Posterior vena cava (tissue), 2 donors: ENCODE measurements around the gene KRT33A. TPM values are rescaled to one million over a fixed set of nuclear protein-coding genes. Genes with fewer than 3 reads are reported as not detected.

Experiments
- DNase-seq: peaks from one replicate; pipeline ENCODE4 v3.0.0-alpha.2; 2020; ENCODE audit warnings: low spot score
- intact Hi-C, 2 donors: fragments of 100-400 bp; cut with DNase I; formaldehyde crosslinking; loops; one replicate each; pipeline versions ENCODE4 v1.14.1 to v1.14.2; 2022 to 2023
- total RNA-seq, 2 donors: library from RNA; stranded (reverse); fragmentation: NEBNext Ultra II Directional; extraction: Animal tissue kit (Norgen Biotek cat#: 25700); gene quantifications; one replicate each; pipeline ENCODE4 v1.2.1, GENCODE V29; 2021
- donor health status: DM: yes; HTN: yes; CAD: no.
- donor health status: DM: yes; HTN: yes; CAD: no.

The KRT33A gene
- total RNA-seq, 2 donors from 2014 or later, result not detected

DNA sequence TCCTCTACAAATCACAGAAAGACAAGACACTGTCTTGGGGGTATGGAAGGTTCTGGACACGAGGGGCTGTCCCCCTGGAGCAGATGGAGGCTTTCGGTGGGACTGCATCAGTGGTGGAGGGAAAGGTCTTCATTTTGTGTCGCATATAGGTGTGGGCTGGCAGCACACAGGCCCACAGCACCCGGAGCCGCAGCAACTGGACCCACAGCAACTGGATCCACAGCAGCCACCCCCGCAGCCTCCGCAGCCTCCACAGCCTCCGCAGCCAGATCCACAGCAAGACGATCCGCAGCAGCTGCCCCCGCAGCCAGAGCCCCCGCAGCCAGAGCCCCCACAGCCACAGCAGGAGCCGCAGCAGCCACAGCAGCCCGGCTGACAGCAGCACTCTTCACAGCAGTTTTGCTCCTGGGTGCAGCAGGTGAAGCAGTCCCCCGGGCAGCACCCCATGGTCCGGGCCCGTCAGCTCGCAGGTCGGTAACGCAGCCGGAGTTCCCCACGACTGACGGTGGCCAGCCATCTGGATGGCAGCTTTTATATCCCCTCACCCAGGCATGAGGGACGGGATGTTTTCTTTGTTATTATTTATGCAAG, 35.3 kb downstream of the KRT33A start, which contains the start of gene KRTAP17-1:
TSS of gene KRTAP17-1 (minus strand) at position 507 of the 591 bp plus-strand sequence. CDS start at position 447, 60 bp downstream.
- intact Hi-C loops, result no loop called here

DNA sequence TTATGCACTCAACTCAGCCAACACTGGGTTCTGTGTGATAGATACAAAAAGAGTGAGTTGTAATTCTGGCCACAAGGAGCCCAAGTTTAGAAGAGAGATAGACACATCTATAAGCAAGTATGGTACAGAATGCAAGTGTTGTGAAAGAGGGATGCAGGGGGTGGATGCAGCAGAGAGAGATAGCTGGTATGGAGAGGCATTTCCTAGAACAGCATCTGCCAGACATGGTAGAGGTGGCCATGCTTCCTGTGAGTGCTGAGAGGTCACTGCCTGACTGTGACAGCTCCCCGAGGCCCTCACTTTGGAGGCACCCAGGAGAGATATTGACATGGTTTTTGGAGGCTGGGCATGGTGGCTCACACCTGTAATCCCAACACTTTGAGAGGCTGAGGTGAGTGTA, 39.5 kb downstream of the KRT33A start:
- DNase-seq, result no peak
- intact Hi-C loops, result no loop called here

More for the DNA sequence above, 35.3 kb downstream of the KRT33A start, which contains the start of gene KRTAP17-1:
- no peak for DNase-seq

DNA sequence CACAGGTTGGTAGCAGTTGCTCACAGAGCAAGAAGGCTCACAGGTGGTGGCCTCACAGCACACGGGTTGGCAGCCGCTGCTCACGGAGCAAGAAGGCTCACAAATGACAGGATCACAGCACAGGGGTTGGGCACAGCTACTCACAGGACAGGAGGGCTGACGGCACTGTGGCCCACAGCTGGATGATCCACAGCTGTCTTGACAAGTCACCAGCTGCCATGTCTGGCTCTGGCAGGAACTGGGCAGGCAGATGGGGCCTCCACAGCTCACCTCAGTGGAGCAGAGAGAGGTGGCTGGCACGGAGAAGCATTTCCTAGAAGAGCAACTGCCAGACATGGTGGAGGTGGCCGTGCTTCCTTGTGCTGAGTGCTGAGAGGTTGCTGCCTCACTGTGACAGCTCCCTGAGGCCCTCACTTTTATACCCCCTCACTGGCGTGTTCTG, 41.7 kb downstream of the KRT33A start, which contains the start of gene KRTAP16-1:
TSS of gene KRTAP16-1 (minus strand) at position 392 of the 442 bp plus-strand sequence. CDS start at position 336, 56 bp downstream.
- intact Hi-C loops, result no loop called here
- no peak for DNase-seq

DNA sequence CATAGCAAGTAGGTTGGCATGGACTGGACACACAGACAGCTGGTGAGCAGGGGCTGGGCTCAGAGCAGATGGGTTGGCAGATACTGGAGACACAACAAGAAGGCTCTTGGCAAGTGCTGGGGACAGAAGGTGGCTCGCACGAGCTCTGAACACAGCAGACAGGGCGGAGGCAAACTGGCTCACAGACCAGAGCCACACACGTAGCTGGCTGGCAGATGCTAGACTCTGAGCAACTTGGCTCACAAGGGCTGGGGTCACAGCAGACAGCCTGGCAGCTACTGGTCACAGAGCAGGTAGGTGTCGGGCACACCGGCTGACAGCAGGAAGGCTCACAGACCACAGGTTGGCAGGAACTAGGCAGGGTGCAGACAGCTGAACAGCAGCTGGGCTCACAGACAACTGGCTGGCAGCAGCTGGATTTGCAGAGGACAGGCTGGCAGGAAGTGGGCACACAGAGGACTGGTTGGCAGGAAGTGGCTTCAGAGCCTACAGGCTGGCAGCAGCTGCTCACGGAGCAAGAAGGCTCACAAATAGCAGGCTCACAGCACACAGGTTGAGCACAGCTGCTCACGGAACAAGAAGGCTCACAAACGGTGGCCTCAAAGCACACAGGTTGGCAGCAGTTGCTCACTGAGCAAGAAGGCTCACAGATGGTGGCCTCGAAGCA, 42.2 kb downstream of the KRT33A start:
- peak; percentile 80 for DNase-seq
- intact Hi-C loops, result no loop called here

DNA sequence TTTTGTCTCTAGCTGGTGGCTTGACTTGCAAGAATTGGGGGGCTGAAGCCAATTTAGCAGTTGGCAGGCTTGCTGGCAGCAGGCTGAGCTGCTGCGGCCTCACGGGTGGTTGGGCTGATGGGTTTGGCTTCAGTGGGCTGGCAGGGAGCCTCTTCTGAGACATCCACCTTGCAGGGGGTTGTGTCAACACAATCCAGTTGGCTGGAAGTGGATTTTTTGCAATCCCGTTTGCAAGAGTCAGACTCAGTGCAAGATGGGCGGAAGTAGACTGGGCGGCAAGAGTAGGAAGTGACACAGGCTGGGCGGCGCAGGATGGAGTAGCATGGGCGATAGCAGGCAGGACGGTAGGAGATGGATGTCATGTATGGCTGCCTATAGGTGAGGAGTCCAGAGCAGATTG, 43.0 kb downstream of the KRT33A start:
- intact Hi-C loops, result no loop called here
- DNase-seq, result no peak

DNA sequence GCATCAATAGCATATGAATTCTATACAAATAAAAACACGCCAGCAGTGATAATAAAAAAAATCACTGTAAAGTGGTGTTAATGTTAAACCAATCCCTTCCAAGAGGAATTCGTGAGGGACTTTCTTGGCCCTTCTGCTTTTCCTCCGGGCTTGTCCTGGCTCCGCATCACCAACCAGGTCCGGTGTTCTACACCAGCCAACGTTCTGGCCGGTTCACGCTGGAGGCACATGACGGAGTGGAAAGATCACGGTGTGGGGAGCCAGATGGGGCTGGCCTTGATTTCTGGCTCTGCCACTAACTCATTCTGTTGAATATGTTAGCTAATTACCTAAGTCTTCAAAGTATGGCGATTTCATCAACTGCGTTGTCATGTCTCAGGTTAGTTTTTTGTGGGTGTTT, 46.5 kb downstream of the KRT33A start:
- DNase-seq, result no peak
- intact Hi-C loops, result no loop called here

DNA sequence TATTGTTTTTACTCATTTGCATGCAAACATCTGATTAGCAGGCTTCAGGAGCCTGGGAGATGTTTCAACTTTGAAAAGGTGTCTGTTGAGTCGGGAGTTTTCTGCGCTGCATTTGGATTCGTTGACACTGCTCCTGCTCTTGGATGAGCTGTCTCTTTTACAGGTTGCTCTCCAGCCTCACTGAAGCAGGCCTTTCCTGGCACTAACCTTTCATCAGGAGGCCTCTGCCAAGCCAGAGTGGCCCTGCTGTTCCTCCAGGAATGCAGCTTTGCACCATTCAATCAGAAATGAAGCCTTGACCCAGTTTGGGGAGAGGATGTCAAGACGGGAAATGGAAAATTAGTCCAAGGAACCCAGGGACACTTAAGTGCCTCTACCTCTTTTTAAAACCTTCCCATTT, 47.6 kb downstream of the KRT33A start:
- no peak for DNase-seq
- intact Hi-C loops, result no loop called here

DNA sequence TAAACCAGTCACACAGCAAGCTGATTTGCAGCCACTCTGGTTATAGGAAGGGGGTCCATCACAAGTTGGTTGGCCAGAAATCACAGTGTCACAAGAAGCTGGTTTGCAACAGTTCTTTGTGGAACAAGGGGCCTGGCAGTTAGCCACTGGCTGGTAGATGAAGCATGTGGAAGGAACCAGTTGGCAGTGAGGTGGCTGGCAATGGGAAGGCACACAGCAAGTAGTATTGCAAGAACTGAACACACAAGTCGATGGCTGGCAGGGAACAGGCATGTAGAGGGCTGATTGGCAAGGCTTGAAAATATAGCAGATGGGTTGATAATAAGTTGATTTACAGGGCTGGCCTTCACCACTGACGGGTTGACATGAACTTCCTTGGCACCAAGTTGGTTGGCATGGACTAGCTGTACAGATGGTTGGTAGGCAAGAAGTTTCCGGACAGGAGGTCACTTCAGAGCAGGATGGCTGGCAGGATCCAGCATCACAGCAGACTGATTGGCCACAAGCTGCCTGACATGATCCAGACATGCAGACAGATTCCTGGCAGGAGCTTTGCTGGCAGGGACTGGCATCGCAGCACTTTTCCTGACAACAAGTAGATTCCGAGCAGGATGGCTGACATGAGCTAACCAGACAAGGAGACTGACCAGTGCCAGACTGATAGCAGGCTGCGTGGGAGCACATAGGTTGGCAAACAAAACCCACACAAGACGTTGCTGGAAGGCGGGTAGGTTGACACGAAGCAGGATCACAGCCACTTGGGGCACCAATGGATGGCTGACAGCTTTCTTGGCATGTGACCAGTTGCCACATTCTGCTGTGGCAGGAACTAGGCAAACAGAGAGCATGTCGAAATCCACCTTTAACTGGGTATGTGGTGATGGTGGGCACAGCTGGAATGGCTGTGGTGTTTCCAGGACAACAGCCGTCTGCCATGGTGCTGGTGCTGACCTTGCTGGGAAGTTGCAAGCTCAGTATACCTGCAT, 48.4 kb downstream of the KRT33A start, which contains the start of gene KRTAP29-1:
TSS of gene KRTAP29-1 (minus strand) at position 936 of the 986 bp plus-strand sequence. CDS start at position 936, 0 bp downstream.
- no peak for DNase-seq
- intact Hi-C loops, result no loop called here

DNA sequence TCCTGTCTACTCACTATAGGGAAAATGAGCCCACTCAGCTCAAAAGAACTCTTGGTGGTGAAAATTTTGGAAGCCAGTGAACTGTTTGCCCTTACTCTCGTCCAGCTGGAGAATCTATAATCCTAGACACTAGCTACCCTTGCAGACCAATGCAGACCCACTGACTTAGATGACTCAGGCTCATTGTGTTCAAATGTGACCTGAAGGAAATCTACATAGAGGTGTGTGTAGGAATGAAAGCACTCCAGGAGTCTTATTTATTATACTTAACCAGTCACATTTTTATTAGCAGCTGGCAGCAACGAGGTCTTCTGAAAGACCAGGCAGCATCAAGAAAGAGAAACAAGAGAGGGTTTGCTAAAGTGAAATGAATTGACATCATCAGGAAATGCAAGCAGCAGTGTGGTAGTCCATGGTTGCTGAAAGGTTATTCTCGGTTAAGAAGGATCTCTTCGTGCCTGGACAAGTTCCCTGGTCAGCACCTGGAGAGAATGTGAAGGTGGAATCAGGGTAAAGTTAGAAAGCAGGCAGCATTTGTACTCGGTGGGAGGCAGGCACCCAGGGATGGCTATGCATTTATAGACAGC, 49.3 kb downstream of the KRT33A start:
- intact Hi-C loops, result no loop called here
- no peak for DNase-seq

DNA sequence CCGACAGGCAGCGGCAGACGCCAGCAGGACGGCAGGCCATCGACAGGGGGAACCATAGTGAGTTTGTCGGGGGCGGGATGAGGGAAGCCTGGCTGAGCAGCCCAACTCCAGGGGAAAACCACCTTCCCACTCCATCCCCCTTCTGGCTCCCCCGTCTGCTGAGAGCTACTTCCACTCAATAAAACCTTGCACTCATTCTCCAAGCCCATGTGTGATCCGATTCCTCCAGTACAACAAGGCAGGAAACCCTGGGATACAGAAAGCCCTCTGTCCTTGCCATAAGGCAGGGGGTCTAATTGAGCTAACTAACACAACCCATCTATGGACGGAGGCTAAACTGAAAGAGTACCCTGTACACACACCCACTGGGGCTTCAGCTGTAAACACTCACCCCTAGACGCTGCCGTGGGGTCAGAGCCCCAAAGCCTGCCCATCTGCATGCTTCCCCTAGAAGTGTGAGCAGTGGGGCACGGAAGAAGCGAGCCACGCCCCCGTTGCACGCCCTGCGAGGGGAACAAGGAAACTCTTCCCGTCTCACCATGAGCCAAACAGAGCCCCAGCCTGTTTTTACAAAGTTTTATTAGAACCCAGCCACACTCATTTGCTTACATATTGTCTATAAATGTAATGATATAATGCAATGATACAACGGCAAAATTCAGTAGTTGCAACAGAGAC, 52.0 kb downstream of the KRT33A start:
- intact Hi-C loops, result loop anchor here in 1 of 2 donors (1.0 kb wide), 1 partner anchor 24 kb away; no protein-coding TSS in a partner anchor
- no peak for DNase-seq

DNA sequence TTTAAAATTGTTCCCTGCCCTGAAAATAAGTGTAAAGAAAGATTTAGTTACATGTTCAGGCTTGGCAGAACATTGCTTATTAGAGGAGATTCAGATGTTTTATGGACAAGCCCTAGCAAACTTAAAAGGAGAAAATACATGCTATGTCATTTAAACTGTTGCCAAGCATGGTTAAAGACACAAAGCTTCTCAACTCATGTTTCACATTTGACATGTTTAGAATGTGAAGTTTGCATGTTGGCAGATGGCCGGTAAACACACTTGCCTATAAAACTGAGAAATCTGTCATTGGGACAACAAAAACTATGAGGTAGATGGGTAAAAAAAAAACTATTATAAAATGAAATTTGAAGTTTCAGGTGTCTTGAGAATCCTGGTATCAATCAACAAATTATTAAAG, 53.8 kb downstream of the KRT33A start:
- DNase-seq, result no peak
- intact Hi-C loops, result no loop called here

Other genes with a start within 250 kb of the KRT33A start
- not detected for gene KRTAP4-16, start 248.6 kb downstream of the KRT33A start, total RNA-seq
- not detected for gene KRTAP4-9, start 245.4 kb downstream of the KRT33A start, total RNA-seq
- gene KRTAP4-11, start 232.5 kb downstream of the KRT33A start, total RNA-seq, result not detected
- not detected for gene KRTAP4-12, start 226.6 kb downstream of the KRT33A start, total RNA-seq
- gene KRTAP4-6, start 210.3 kb downstream of the KRT33A start, total RNA-seq, result not detected
- gene KRTAP4-5, start 201.0 kb downstream of the KRT33A start, total RNA-seq, result not detected
- not detected for gene KRTAP4-4, start 190.1 kb downstream of the KRT33A start, total RNA-seq
- not detected for gene KRTAP4-3, start 182.6 kb downstream of the KRT33A start, total RNA-seq
- not detected for gene KRTAP4-2, start 172.6 kb downstream of the KRT33A start, total RNA-seq
- not detected for gene KRTAP4-1, start 165.9 kb downstream of the KRT33A start, total RNA-seq
- gene KRTAP9-1, start 160.9 kb downstream of the KRT33A start, total RNA-seq, result not detected
- gene KRTAP9-2, start 124.2 kb downstream of the KRT33A start, total RNA-seq, result not detected
- not detected for gene KRTAP9-3, start 118.4 kb downstream of the KRT33A start, total RNA-seq
- gene KRTAP9-8, start 112.8 kb downstream of the KRT33A start, total RNA-seq, result not detected
- not detected for gene KRTAP9-4, start 101.1 kb downstream of the KRT33A start, total RNA-seq
- not detected for gene KRTAP9-9, start 95.4 kb downstream of the KRT33A start, total RNA-seq
- gene KRTAP9-6, start 85.5 kb downstream of the KRT33A start, total RNA-seq, result not detected
- gene KRTAP9-7, start 75.1 kb downstream of the KRT33A start, total RNA-seq, result not detected
- not detected for gene KRTAP29-1, start 48.0 kb downstream of the KRT33A start, total RNA-seq
- gene KRTAP16-1, start 41.5 kb downstream of the KRT33A start, total RNA-seq, result not detected
- gene KRTAP17-1, start 35.1 kb downstream of the KRT33A start, total RNA-seq, result not detected
- not detected for gene KRT33B, start 19.0 kb upstream of the KRT33A start, total RNA-seq
- not detected for gene KRT34, start 31.5 kb upstream of the KRT33A start, total RNA-seq
- not detected for gene KRT31, start 46.8 kb upstream of the KRT33A start, total RNA-seq
- not detected for gene KRT37, start 73.8 kb upstream of the KRT33A start, total RNA-seq
- gene KRT38, start 90.2 kb upstream of the KRT33A start, total RNA-seq, result not detected
- under 1 TPM in 1 of 2 donors, not detected in 1; 0.23 TPM for gene KRT32, start 116.6 kb upstream of the KRT33A start, total RNA-seq
- gene KRT35, start 130.3 kb upstream of the KRT33A start, total RNA-seq, result not detected
- not detected for gene KRT36, start 139.1 kb upstream of the KRT33A start, total RNA-seq
- gene KRT13, start 154.8 kb upstream of the KRT33A start, total RNA-seq, result not detected
- not detected for gene KRT15, start 168.1 kb upstream of the KRT33A start, total RNA-seq
- 1 to 10 TPM; 1.6 to 3.6 TPM for gene KRT19, start 177.5 kb upstream of the KRT33A start, total RNA-seq
- gene KRT9, start 221.2 kb upstream of the KRT33A start, total RNA-seq, result not detected
- 1 to 10 TPM; 1.3 to 2.0 TPM for gene KRT14, start 236.1 kb upstream of the KRT33A start, total RNA-seq